ENCODE data around the gene GDF2.

GDF2 gene

GRCh38 chr10:47334466-47335295 lies 12.4 kb downstream of the GDF2 start:
- DNase-seq (ENCODE audit: extremely low read depth, low read depth): no peak
- TF ChIP-seq CTCF (IDR thresholded peaks at IDR 0.05; ENCODE audit: low read depth, low read length, missing control alignments): no peak
- no peak overlapping the region for H3K4me3 ChIP-seq (replicated peaks; ENCODE audit: low read depth, low read length)

- DNase-seq (ENCODE audit: extremely low read depth, low read depth): no peak
- no peak overlapping the region for H3K4me3 ChIP-seq (replicated peaks; ENCODE audit: low read depth, low read length)
- TF ChIP-seq CTCF (IDR thresholded peaks at IDR 0.05; ENCODE audit: low read depth, low read length, missing control alignments): no peak
These were observed 13.7 kb downstream of the GDF2 start for GRCh38 chr10:47335906-47336305.

GRCh38 chr10:47336387-47337134 lies 14.3 kb downstream of the GDF2 start:
- H3K4me3 ChIP-seq (replicated peaks; ENCODE audit: low read depth, low read length): no peak overlapping the region
- no peak for TF ChIP-seq CTCF (IDR thresholded peaks at IDR 0.05; ENCODE audit: low read depth, low read length, missing control alignments)
- DNase-seq (ENCODE audit: extremely low read depth, low read depth): no peak

- no peak for DNase-seq (ENCODE audit: extremely low read depth, low read depth)
- no peak for TF ChIP-seq CTCF (IDR thresholded peaks at IDR 0.05; ENCODE audit: low read depth, low read length, missing control alignments)
- no peak overlapping the region for H3K4me3 ChIP-seq (replicated peaks; ENCODE audit: low read depth, low read length)
These were observed 15.1 kb downstream of the GDF2 start for GRCh38 chr10:47337310-47337709.

DNA sequence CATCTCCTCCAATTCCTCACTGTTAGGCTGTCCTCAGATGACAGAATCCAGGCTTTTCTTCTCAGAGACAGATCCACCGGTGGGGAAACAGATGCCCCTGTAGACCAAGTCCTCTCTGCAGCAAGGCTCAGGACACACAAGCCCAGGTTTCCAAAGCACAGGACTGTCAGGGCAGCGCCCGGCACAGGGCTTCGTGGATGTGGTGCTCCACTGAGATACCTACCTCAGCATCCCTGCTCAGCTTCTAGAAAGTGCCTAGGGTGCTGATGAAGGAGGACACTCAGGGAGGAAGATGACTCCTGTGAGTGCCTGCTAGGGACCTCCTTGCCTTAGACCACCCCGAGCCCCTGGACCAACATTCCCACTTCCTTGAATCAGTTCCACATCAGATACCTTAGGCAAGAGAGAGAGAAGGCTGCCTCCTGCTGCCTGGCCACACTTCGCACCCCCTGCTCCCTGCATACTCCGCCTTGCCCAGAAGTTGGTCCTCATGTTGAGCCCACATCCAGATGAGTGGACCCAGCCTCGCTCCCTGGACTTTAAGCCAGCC lies 17.0 kb downstream of the GDF2 start:
- no peak for TF ChIP-seq CTCF (IDR thresholded peaks at IDR 0.05; ENCODE audit: low read depth, low read length, missing control alignments)
- no peak overlapping the region for H3K4me3 ChIP-seq (replicated peaks; ENCODE audit: low read depth, low read length)
- no peak for DNase-seq (ENCODE audit: extremely low read depth, low read depth)

DNA sequence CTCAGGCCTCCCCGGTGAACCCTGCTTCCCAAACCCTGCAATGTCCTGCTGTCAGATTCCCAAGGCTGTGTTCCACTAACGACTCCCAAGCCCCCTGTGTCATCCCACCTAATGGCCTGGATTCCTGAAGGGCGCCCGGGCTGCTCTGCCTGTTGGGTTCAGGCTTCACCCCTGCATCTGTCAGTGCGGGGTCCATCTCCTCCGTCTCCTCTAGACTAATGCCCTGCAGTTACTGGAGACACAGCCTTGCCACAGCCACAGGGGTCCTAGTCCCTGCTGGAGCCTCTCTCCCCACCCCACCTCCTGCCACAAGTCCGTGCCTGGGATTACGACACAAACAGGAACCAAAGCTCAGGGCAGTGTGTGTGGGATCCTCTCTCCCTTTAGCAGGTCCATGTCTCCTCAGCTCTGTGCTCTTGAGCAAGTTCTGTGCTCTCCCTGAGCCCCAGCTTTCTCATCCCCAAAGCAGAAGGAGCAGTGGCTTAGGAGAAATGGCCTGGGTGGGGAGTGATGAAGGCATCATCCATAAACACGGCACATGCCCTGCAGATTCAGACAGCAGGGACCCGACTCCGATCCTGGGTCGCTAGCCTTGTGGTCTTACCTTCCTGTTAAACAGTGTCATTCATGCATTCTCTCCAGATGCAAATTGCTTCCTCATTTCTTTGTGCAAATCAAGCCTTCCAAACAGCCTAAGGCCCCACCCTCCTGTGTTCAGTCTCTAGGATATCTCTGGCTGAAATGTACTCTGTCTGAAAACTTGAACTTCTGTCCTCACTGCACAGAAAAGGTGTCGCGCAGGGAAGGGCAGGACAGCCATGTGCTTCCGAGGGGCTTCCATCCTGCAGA lies 17.7 kb downstream of the GDF2 start:
- DNase-seq (ENCODE audit: extremely low read depth, low read depth): no peak
- no peak overlapping the region for H3K4me3 ChIP-seq (replicated peaks; ENCODE audit: low read depth, low read length)
- no peak for TF ChIP-seq CTCF (IDR thresholded peaks at IDR 0.05; ENCODE audit: low read depth, low read length, missing control alignments)

All from HFF-Myc (cell line).